H9 (cell line): ENCODE results near the gene CADPS2. TPM values are rescaled to one million over a fixed set of nuclear protein-coding genes. Genes with fewer than 3 reads are reported as not detected.

Experiments used
- DNase-seq: peaks from one replicate; pipeline ENCODE4 v3.0.0-alpha.2; 2017
- H2AFZ ChIP-seq: one replicate; pipeline ENCODE4 v1.6.1; 2013; ENCODE audit warnings: mild to moderate bottlenecking, low read length, control low read depth, moderate library complexity
- H2AK5ac ChIP-seq: 2 replicates; pipeline ENCODE4 v1.6.1; 2013; ENCODE audit warnings: low read length, control low read depth, mixed read lengths; ENCODE audit not compliant: insufficient read length
- H2BK120ac ChIP-seq: one replicate; pipeline ENCODE4 v1.6.1; 2013; ENCODE audit warnings: low read depth, mild to moderate bottlenecking, low read length, control low read depth, inconsistent platforms; ENCODE audit not compliant: poor library complexity, severe bottlenecking
- H2BK12ac ChIP-seq: 2 replicates; pipeline ENCODE4 v1.6.1; 2013; ENCODE audit warnings: low read length, control low read depth, mixed read lengths, low read depth; ENCODE audit not compliant: insufficient read length
- H2BK15ac ChIP-seq: 2 replicates; pipeline ENCODE4 v1.6.1; 2013; ENCODE audit warnings: low read depth, low read length, control low read depth
- H2BK20ac ChIP-seq: one replicate; pipeline ENCODE4 v1.6.1; 2013; ENCODE audit warnings: low read depth, mild to moderate bottlenecking, low read length, control low read depth, inconsistent platforms; ENCODE audit not compliant: poor library complexity, severe bottlenecking
- H2BK5ac ChIP-seq: 2 replicates; pipeline ENCODE4 v1.6.1; 2013; ENCODE audit warnings: low read length, control low read depth, mixed read lengths; ENCODE audit not compliant: insufficient read length
- H3K14ac ChIP-seq: 2 replicates; pipeline ENCODE4 v1.6.1; 2013; ENCODE audit warnings: low read length, control low read depth; ENCODE audit not compliant: insufficient read depth
- H3K18ac ChIP-seq: 2 replicates; pipeline ENCODE4 v1.6.1; 2013; ENCODE audit warnings: low read depth, mild to moderate bottlenecking, mixed read lengths, low read length, control low read depth; ENCODE audit not compliant: insufficient read length
- H3K23ac ChIP-seq: 2 replicates; pipeline ENCODE4 v1.6.1; 2013; ENCODE audit warnings: low read length, control low read depth, mixed read lengths, low read depth; ENCODE audit not compliant: insufficient read length
- H3K23me2 ChIP-seq: 2 replicates; pipeline ENCODE4 v1.6.1; 2013; ENCODE audit warnings: low read depth, mild to moderate bottlenecking, mixed read lengths, low read length, control low read depth; ENCODE audit not compliant: insufficient read length, poor library complexity, severe bottlenecking
- H3K27ac ChIP-seq: 2 replicates; pipeline ENCODE4 v1.5.1; 2013; ENCODE audit warnings: low read length, control low read depth, mixed read lengths, low read depth; ENCODE audit not compliant: insufficient read length
- H3K27me3 ChIP-seq: 2 replicates; pipeline ENCODE4 v1.6.1; 2013; ENCODE audit warnings: low read length, control low read depth, inconsistent platforms; ENCODE audit not compliant: insufficient read depth
- H3K4ac ChIP-seq: 2 replicates; pipeline ENCODE4 v1.6.1; 2013; ENCODE audit warnings: low read depth, mild to moderate bottlenecking, control low read depth, inconsistent platforms, low read length, moderate library complexity
- H3K4me1 ChIP-seq: 2 replicates; pipeline ENCODE4 v1.6.1; 2013; ENCODE audit warnings: low read length, control low read depth, inconsistent platforms; ENCODE audit not compliant: insufficient read depth
- H3K4me2 ChIP-seq: 2 replicates; pipeline ENCODE4 v1.6.1; 2013; ENCODE audit warnings: low read length, control low read depth, mixed read lengths; ENCODE audit not compliant: insufficient read length, insufficient read depth
- H3K56ac ChIP-seq: 2 replicates; pipeline ENCODE4 v1.6.1; 2013; ENCODE audit warnings: low read depth, mild to moderate bottlenecking, mixed read lengths, low read length, control low read depth; ENCODE audit not compliant: insufficient read length
- H3K79me1 ChIP-seq: 2 replicates; pipeline ENCODE4 v1.6.1; 2013; ENCODE audit warnings: low read depth, mild to moderate bottlenecking, moderate library complexity, low read length, control low read depth, inconsistent platforms; ENCODE audit not compliant: insufficient read depth, poor library complexity, severe bottlenecking
- H3K79me2 ChIP-seq: 2 replicates; pipeline ENCODE4 v1.6.1; 2013; ENCODE audit warnings: low read length, control low read depth, inconsistent platforms; ENCODE audit not compliant: insufficient read depth
- H3K9ac ChIP-seq: 2 replicates; pipeline ENCODE4 v1.6.1; 2013; ENCODE audit warnings: low read length, control low read depth, mixed read lengths; ENCODE audit not compliant: insufficient read length; ENCODE audit errors: extremely low read depth
- H3K9me3 ChIP-seq: one replicate; pipeline ENCODE4 v1.6.1; 2013; ENCODE audit warnings: low read depth, low read length, inconsistent platforms; ENCODE audit not compliant: control insufficient read depth
- H3T11ph ChIP-seq: one replicate; pipeline ENCODE4 v1.6.1; 2013; ENCODE audit warnings: mild to moderate bottlenecking, low read length, control low read depth, inconsistent platforms
- H4K20me1 ChIP-seq: one replicate; pipeline ENCODE4 v1.6.1; 2013; ENCODE audit not compliant: control insufficient read depth, insufficient read length, insufficient read depth
- H4K5ac ChIP-seq: 2 replicates; pipeline ENCODE4 v1.6.1; 2013; ENCODE audit warnings: low read depth, mild to moderate bottlenecking, mixed read lengths, low read length, control low read depth; ENCODE audit not compliant: insufficient read length
- H4K8ac ChIP-seq: replicated peaks from 2 replicates; pipeline ENCODE4 v1.6.1; 2013; ENCODE audit warnings: low read length, control low read depth, mixed read lengths, low read depth; ENCODE audit not compliant: insufficient read length
- H4K91ac ChIP-seq: 2 replicates; pipeline ENCODE4 v1.6.1; 2013; ENCODE audit warnings: low read depth, mild to moderate bottlenecking, moderate library complexity, mixed read lengths, low read length, control low read depth; ENCODE audit not compliant: insufficient read length
- H3K27ac Mint-ChIP-seq, 3 experiments: 2 replicates in 2 of 3; 3 replicates in 1 of 3; pipeline ENCODE4 v1.8.0; 2020 to 2021; ENCODE audit warnings: mixed read lengths in 3 of 3, mild to moderate bottlenecking in 1 of 3, moderate library complexity in 1 of 3
- H3K27me3 Mint-ChIP-seq: 2 replicates; pipeline ENCODE4 v1.8.0; 2021; ENCODE audit warnings: low read depth, mild to moderate bottlenecking, moderate library complexity, mixed read lengths
- H3K36me3 Mint-ChIP-seq, 3 experiments: 2 replicates in 2 of 3; 3 replicates in 1 of 3; pipeline ENCODE4 v1.8.0; 2020 to 2021; ENCODE audit warnings: low read depth in 3 of 3, mixed read lengths in 3 of 3; ENCODE audit not compliant: insufficient read depth in 1 of 3
- H3K4me1 Mint-ChIP-seq, 2 experiments: 2 replicates each; pipeline ENCODE4 v1.8.0; 2020; ENCODE audit warnings: mixed read lengths in 2 of 2
- H3K4me3 Mint-ChIP-seq, 2 experiments: 2 replicates in 1 of 2; 3 replicates in 1 of 2; pipeline ENCODE4 v1.8.0; 2020 to 2021; ENCODE audit warnings: mild to moderate bottlenecking in 2 of 2, mixed read lengths in 2 of 2, moderate library complexity in 1 of 2
- H3K9me3 Mint-ChIP-seq, 2 experiments: 2 replicates in 1 of 2; 3 replicates in 1 of 2; pipeline ENCODE4 v1.8.0; 2020; ENCODE audit warnings: mild to moderate bottlenecking in 2 of 2, mixed read lengths in 2 of 2, moderate library complexity in 1 of 2
- WGBS: extraction: QIAGEN DNeasy Blood & Tissue Kit; methylation state at CpG from one replicate; pipeline ENCODE4 v1.1.7; 2013; ENCODE audit warnings: missing lambda C conversion rate, low lambda C conversion rate, mixed read lengths; ENCODE audit not compliant: insufficient read length; ENCODE audit errors: extremely low coverage; 5-methylcytosine and 5-hydroxymethylcytosine counted together
- total RNA-seq: library from RNA; stranded (reverse); gene quantifications from 2 replicates; pipeline ENCODE4 v1.2.1, GENCODE V29; 2021
- TF ChIP-seq, protein P1 (sequence below): fragments of 200-600 bp; sonication (generic); conservative IDR thresholded peaks from 3 replicates; pipeline ENCODE4 v1.8.0; 2021; ENCODE audit warnings: antibody characterized with exemption, mild to moderate bottlenecking

Gene CADPS2
- total RNA-seq, 1 experiment from 2014 or later: 7.1 TPM

GRCh38 chr7:122430710-122431109 is 455.6 kb downstream of the CADPS2 start:
- H3K23ac ChIP-seq: no peak overlapping the region
- H3K79me1 ChIP-seq: no peaks in the 10 kb centered on the region
- H3K4me1 Mint-ChIP-seq: peaks cover 47 to 49% of the 10 kb centered on the region in 2 experiments
- no peaks in the 10 kb centered on the region for H3K27me3 ChIP-seq
- no peak overlapping the region for H4K8ac ChIP-seq
- peak overlapping the region; percentile 32 for H3K27ac ChIP-seq
- H2BK5ac ChIP-seq: no peak overlapping the region
- no peaks in the 10 kb centered on the region for H3K9me3 ChIP-seq
- no peak overlapping the region for H2BK120ac ChIP-seq
- H3K9ac ChIP-seq: no peak overlapping the region
- H3K14ac ChIP-seq: no peak overlapping the region
- peaks cover 6% of the 10 kb centered on the region for H3K4me1 ChIP-seq
- no peak for DNase-seq
- no peak overlapping the region for H3K18ac ChIP-seq
- H3K79me2 ChIP-seq: no peaks in the 10 kb centered on the region
- H4K5ac ChIP-seq: no peak overlapping the region
- no peak overlapping the region for H3K4me2 ChIP-seq
- no peak overlapping the region for H2AK5ac ChIP-seq
- no peaks in the 10 kb centered on the region for H3K27me3 Mint-ChIP-seq
- H3K27ac Mint-ChIP-seq: peak overlapping the region in 2 of 3 experiments; percentile 72 to 97; a peak in 5 of 7 replicates
- no peaks in the 10 kb centered on the region for H3K9me3 Mint-ChIP-seq
- H3K36me3 Mint-ChIP-seq: no peaks in the 10 kb centered on the region
- no peak overlapping the region for H2AFZ ChIP-seq
- H2BK20ac ChIP-seq: no peak overlapping the region
- H3K56ac ChIP-seq: no peak overlapping the region
- no peak overlapping the region for H3T11ph ChIP-seq
- TF ChIP-seq, protein P1, sequence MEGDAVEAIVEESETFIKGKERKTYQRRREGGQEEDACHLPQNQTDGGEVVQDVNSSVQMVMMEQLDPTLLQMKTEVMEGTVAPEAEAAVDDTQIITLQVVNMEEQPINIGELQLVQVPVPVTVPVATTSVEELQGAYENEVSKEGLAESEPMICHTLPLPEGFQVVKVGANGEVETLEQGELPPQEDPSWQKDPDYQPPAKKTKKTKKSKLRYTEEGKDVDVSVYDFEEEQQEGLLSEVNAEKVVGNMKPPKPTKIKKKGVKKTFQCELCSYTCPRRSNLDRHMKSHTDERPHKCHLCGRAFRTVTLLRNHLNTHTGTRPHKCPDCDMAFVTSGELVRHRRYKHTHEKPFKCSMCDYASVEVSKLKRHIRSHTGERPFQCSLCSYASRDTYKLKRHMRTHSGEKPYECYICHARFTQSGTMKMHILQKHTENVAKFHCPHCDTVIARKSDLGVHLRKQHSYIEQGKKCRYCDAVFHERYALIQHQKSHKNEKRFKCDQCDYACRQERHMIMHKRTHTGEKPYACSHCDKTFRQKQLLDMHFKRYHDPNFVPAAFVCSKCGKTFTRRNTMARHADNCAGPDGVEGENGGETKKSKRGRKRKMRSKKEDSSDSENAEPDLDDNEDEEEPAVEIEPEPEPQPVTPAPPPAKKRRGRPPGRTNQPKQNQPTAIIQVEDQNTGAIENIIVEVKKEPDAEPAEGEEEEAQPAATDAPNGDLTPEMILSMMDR: no peak
- H3K23me2 ChIP-seq: no peaks in the 10 kb centered on the region
- no CpG with 5 or more reads among the region's 1 CpG for WGBS
- H3K4ac ChIP-seq: no peak overlapping the region
- H2BK12ac ChIP-seq: no peak overlapping the region
- no peak overlapping the region for H4K91ac ChIP-seq
- no peak overlapping the region for H3K4me3 Mint-ChIP-seq
- no peaks in the 10 kb centered on the region for H4K20me1 ChIP-seq
- H2BK15ac ChIP-seq: no peak overlapping the region
